Stomach (tissue), 9 donors: Measurements from ENCODE around the gene GRK6. TPM values are rescaled to one million over a fixed set of nuclear protein-coding genes. Genes with fewer than 3 reads are reported as not detected.

Experiments used
- DNase-seq, 2 donors: peaks; one replicate each; pipeline versions ENCODE4 v3.0.0 to v3.0.0-alpha.2; 2013 to 2019
- H3K27ac ChIP-seq, 5 donors: fragments of 200-600 bp in 4 of 5; sonication (generic) in 4 of 5; one replicate each; pipeline ENCODE4 v1.5.1; 2013 to 2019; ENCODE audit warnings: mild to moderate bottlenecking in 1 of 5, moderate library complexity in 1 of 5
- H3K27me3 ChIP-seq, 3 donors: fragments of 200-600 bp; sonication (generic); one replicate each; pipeline ENCODE4 v1.5.1; 2017 to 2019; ENCODE audit warnings: mixed run types in 1 of 3
- H3K36me3 ChIP-seq, 4 donors: fragments of 200-600 bp; sonication (generic); 1 replicate in 3 of 4; 2 replicates in 1 of 4; pipeline ENCODE4 v1.5.1; 2016 to 2019
- H3K4me1 ChIP-seq, 4 donors: fragments of 200-600 bp; sonication (generic); one replicate each; pipeline ENCODE4 v1.5.1; 2016 to 2019
- H3K4me3 ChIP-seq, 4 donors: fragments of 200-600 bp; sonication (generic) in 3 of 4; one replicate each; pipeline ENCODE4 v1.5.1; 2016 to 2019; ENCODE audit warnings: mild to moderate bottlenecking in 1 of 4
- H3K9me3 ChIP-seq, 4 donors: fragments of 200-600 bp; sonication (generic); one replicate each; pipeline ENCODE4 v1.5.1; 2016 to 2019
- CTCF ChIP-seq, 7 experiments: fragments of 450-650 bp in 4 of 7; fragments of 200-600 bp in 3 of 7; sonication (generic) in 3 of 7; IDR thresholded peaks; one replicate each; pipeline ENCODE4 v1.5.1; 2016 to 2019; ENCODE audit warnings: antibody characterized with exemption in 7 of 7, control low read depth in 2 of 7, mild to moderate bottlenecking in 1 of 7
- EP300 ChIP-seq: sonication (generic); formaldehyde crosslinking; IDR thresholded peaks from one replicate; pipeline ENCODE4 v1.6.1; 2017; ENCODE audit warnings: antibody characterized with exemption
- POLR2A ChIP-seq, 4 donors: fragments of 450-650 bp; IDR thresholded peaks; one replicate each; pipeline ENCODE4 v1.6.1; 2016; ENCODE audit warnings: antibody characterized with exemption in 4 of 4, control low read depth in 2 of 4, mild to moderate bottlenecking in 1 of 4, moderate library complexity in 1 of 4
- POLR2AphosphoS5 ChIP-seq, 3 donors: sonication (generic); formaldehyde crosslinking; IDR thresholded peaks; one replicate each; pipeline ENCODE4 v1.6.1; 2016; ENCODE audit warnings: antibody characterized with exemption in 3 of 3
- WGBS, 5 donors: extraction: QIAGEN DNeasy Blood & Tissue Kit in 3 of 5; methylation state at CpG; one replicate each; pipeline versions ENCODE4 v1.1.5 to v1.1.7; 2013 to 2018; 5-methylcytosine and 5-hydroxymethylcytosine counted together
- intact Hi-C: fragments of 100-400 bp; cut with DNase I; formaldehyde crosslinking; loops from one replicate; pipeline ENCODE4 v1.15.1; 2023; ENCODE audit warnings: low total_unique reads
- polyA plus RNA-seq, 3 donors: library from polyadenylated mRNA; stranded (reverse); fragments of 200-250 nt; gene quantifications; one replicate each; pipeline ENCODE4 v1.2.3, GENCODE V29; 2013
- total RNA-seq, 5 donors: library from RNA; depleted of rRNA; stranded (reverse); fragments of >200 nt; gene quantifications; one replicate each; pipeline versions ENCODE4 v1.1.0 to v1.2.3, GENCODE V29; 2014 to 2016
- donor health status: healthy with polysubstance abuse.
- donor health status: Bipolar disorder and iron deficiency.
- donor health status: healthy.

Gene GRK6
- total and polyA plus RNA-seq, 8 donors = 1.8 to 91.2 (median 17.7) TPM

- TF ChIP-seq CTCF (IDR thresholded peaks at IDR 0.05) (no peak), POLR2AphosphoS5 (IDR thresholded peaks at IDR 0.05) (no peak), POLR2A (IDR thresholded peaks at IDR 0.05) (no peak), EP300 (no peak)
- DNase-seq = no peak
- H3K36me3 ChIP-seq = peaks cover 17 to 36% (median 34%) of the 10 kb centered on the region in 4 donors
- peaks cover 0 to 27% (median 12%) of the 10 kb centered on the region in 3 donors for H3K27me3 ChIP-seq
- H3K4me3 ChIP-seq = no peak overlapping the region
- intact Hi-C loops = no loop called here
- peaks cover 23 to 34% (median 27%) of the 10 kb centered on the region in 4 donors for H3K4me1 ChIP-seq
- no peaks in the 10 kb centered on the region for H3K9me3 ChIP-seq
- no peak overlapping the region for H3K27ac ChIP-seq
- WGBS, 5 donors = 60 to 75% (median 63%) methylated on average over 6 to 7 of the region's 7 CpGs
These were observed 17.9 kb downstream of the GRK6 start for GRCh38 chr5:177444106-177445051.

GRCh38 chr5:177445052-177445916 lies 18.8 kb downstream of the GRK6 start:
- WGBS, 5 donors = 41 to 44% (median 43%) methylated on average over 9 to 10 of the region's 10 CpGs
- DNase-seq = no peak
- Histone ChIP-seq H3K36me3 (peaks cover 16 to 27% (median 26%) of the 10 kb centered on the region in 4 donors), H3K4me1 (peaks cover 23 to 34% (median 27%) of the 10 kb centered on the region in 4 donors), H3K27ac (no peak overlapping the region), H3K4me3 (no peak overlapping the region), H3K9me3 (no peaks in the 10 kb centered on the region), H3K27me3 (peaks cover 0 to 36% (median 12%) of the 10 kb centered on the region in 3 donors)
- TF ChIP-seq CTCF (IDR thresholded peaks at IDR 0.05) = no peak
- no peak for TF ChIP-seq POLR2AphosphoS5 (IDR thresholded peaks at IDR 0.05)
- TF ChIP-seq EP300 = no peak
- no peak for TF ChIP-seq POLR2A (IDR thresholded peaks at IDR 0.05)
- intact Hi-C loops = no loop called here

GRCh38 chr5:177445917-177446199 lies 19.4 kb downstream of the GRK6 start:
- intact Hi-C loops = no loop called here
- no peak for DNase-seq
- H3K9me3 ChIP-seq = no peaks in the 10 kb centered on the region
- peak overlapping the region; percentile 58 to 75 (median 70) for H3K4me3 ChIP-seq
- H3K36me3 ChIP-seq = peaks cover 11 to 21% (median 21%) of the 10 kb centered on the region in 4 donors
- WGBS, 5 donors = 4 to 7% (median 5%) methylated on average over 8 of the region's 8 CpGs
- TF ChIP-seq POLR2A (IDR thresholded peaks at IDR 0.05) = no peak
- TF ChIP-seq CTCF (IDR thresholded peaks at IDR 0.05) = no peak
- no peak for TF ChIP-seq POLR2AphosphoS5 (IDR thresholded peaks at IDR 0.05)
- no peak for TF ChIP-seq EP300
- H3K27ac ChIP-seq = peak overlapping the region in 3 of 5 donors; percentile 34 to 73 (median 66)
- peaks cover 0 to 42% (median 12%) of the 10 kb centered on the region in 3 donors for H3K27me3 ChIP-seq
- H3K4me1 ChIP-seq = peaks cover 23 to 34% (median 27%) of the 10 kb centered on the region in 4 donors
